Keratinocyte (primary cell): ENCODE measurements around the gene GAGE10.
"Not testable (repeated sequence)": the region's sequence is repeated elsewhere in the genome, so short reads cannot be mapped to it uniquely, and the experiment has no call there.

ENCODE experiments used
- CTCF ChIP-seq, 3 experiments: IDR thresholded peaks in 1 of 3; conservative IDR thresholded peaks in 1 of 3; optimal IDR thresholded peaks in 1 of 3; 2 replicates in 2 of 3; 3 replicates in 1 of 3; pipeline versions ENCODE3 to v1.5.1; 2011; ENCODE audit warnings: low read length in 3 of 3, mild to moderate bottlenecking in 3 of 3, moderate library complexity in 2 of 3, control low read depth in 1 of 3, inconsistent platforms in 1 of 3; ENCODE audit not compliant: insufficient read depth in 2 of 3; ENCODE audit errors: extremely low read depth in 1 of 3
- EZH2 ChIP-seq: IDR thresholded peaks from one replicate; pipeline ENCODE4 v1.6.1; 2012; ENCODE audit warnings: inconsistent platforms, mild to moderate bottlenecking, low read length, moderate library complexity

DNA sequence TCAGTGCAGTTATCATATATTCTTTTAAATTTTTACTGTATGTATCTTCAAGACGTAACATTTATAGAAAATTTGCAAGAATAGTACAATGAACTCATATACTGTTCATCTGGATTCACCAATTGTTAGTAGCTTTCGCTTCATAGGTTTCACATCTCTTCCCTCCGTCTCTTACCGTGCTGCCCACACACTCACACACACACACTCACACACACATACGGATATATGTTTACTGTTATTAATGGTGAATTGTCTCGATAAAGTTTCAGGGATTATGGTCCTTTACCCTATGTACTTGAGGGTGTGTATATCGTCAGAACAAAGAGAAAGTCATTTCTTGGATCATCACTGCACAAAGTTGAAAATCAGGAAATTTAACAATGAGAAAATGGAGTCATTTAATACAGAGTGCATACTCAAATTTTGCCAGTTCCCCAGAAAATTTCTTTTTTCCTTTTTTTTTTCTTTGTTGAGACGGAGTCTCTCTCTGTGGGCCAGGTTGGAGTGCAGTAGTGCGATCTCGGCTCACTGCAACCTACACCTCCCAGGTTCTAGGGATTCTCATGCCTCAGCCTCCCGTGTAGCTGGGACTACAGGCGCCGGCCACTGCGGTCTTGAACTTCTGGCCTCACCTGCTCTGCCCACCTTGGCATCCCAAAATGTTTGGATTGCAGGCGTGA is 41.2 kb downstream of the GAGE10 start:
- not testable (repeated sequence) for TF ChIP-seq CTCF (optimal IDR thresholded peaks at IDR 0.05 in 1 of 3, IDR thresholded peaks at IDR 0.05 in 1 of 3, conservative IDR thresholded peaks at IDR 0.05 in 1 of 3; ENCODE audit: extremely low read depth in 1 of 3, insufficient read depth in 2 of 3, low read length in 3 of 3); EZH2
